Measurements from ENCODE around the gene KCNQ4.

DNA sequence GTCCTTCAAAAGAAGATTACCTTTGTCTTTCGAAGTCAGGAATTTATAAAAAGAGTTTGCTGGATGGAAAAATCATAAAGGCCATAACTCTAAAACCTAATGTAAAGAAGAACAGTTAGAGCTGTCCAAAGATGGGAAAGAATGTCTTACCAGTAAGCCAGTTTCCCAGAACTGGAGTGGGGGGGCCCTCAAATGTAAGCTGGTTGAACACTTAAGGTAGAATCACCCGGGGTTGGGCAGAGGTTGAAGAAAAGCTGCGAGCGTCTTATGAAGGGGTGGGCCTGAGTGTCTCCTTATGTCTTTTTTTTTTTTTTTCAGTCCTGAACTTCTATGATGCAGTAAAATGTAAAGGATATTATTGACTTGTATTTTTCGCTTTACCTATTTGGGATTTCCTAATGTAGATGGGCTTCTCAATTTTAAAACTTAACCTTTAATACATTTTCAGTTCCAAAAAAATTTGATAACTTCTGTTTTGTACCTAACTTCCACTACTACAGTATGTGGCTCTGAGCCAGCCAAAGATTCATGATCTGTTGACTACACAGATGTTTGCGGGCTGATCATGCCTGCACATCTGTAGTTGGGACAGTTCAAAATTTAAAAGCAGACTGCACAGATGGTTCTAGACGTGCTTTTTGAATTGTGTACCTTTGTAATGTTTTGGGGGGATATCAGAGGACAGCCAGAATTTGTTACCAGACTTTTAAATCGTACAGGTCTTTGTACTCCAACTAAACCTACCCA is 48.5 kb upstream of the KCNQ4 start:
- TF ChIP-seq, protein P1, sequence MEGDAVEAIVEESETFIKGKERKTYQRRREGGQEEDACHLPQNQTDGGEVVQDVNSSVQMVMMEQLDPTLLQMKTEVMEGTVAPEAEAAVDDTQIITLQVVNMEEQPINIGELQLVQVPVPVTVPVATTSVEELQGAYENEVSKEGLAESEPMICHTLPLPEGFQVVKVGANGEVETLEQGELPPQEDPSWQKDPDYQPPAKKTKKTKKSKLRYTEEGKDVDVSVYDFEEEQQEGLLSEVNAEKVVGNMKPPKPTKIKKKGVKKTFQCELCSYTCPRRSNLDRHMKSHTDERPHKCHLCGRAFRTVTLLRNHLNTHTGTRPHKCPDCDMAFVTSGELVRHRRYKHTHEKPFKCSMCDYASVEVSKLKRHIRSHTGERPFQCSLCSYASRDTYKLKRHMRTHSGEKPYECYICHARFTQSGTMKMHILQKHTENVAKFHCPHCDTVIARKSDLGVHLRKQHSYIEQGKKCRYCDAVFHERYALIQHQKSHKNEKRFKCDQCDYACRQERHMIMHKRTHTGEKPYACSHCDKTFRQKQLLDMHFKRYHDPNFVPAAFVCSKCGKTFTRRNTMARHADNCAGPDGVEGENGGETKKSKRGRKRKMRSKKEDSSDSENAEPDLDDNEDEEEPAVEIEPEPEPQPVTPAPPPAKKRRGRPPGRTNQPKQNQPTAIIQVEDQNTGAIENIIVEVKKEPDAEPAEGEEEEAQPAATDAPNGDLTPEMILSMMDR (IDR thresholded peaks at IDR 0.05; ENCODE audit: extremely low read depth in 1 of 2, insufficient read depth in 1 of 2, low read depth in 1 of 2, low read length in 2 of 2), result no peak
- TF ChIP-seq POLR2A (IDR thresholded peaks at IDR 0.05; ENCODE audit: low read depth, low read length) (no peak), EZH2 (IDR thresholded peaks at IDR 0.05; ENCODE audit: borderline replicate concordance, low read depth, low read length, severe bottlenecking) (no peak), POLR2AphosphoS5 (IDR thresholded peaks at IDR 0.05; ENCODE audit: insufficient read depth, low read depth, low read length) (no peak), JUN (IDR thresholded peaks at IDR 0.05; ENCODE audit: borderline replicate concordance, insufficient read depth, insufficient read length, low read depth) (no peak), MYC (IDR thresholded peaks at IDR 0.05; ENCODE audit: low read depth, low read length) (no peak)
- TF ChIP-seq, protein P2, sequence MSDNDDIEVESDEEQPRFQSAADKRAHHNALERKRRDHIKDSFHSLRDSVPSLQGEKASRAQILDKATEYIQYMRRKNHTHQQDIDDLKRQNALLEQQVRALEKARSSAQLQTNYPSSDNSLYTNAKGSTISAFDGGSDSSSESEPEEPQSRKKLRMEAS (IDR thresholded peaks at IDR 0.05; ENCODE audit: insufficient read depth, insufficient read length), result no peak
